Sciatic nerve (tissue), 2 donors: ENCODE results near the gene PPP1R16B. TPM values are rescaled to one million over a fixed set of nuclear protein-coding genes. Genes with fewer than 3 reads are reported as not detected.

Source experiments
- ATAC-seq: fragments of 200-7000 bp; cut with Tn5 transposase; one replicate; pipeline ENCODE4 v1.9.1; 2020; ENCODE audit warnings: mild to moderate bottlenecking, moderate library complexity
- DNase-seq: peaks from one replicate; pipeline ENCODE4 v3.0.0-alpha.2; 2020; ENCODE audit warnings: low spot score
- intact Hi-C: fragments of 100-400 bp; cut with DNase I; formaldehyde crosslinking; loops from one replicate; pipeline ENCODE4 v1.14.2; 2022
- total RNA-seq: library from RNA; stranded (reverse); fragmentation: NEBNext Ultra II Directional; extraction: Animal tissue kit (Norgen Biotek cat#: 25700); gene quantifications from one replicate; pipeline ENCODE4 v1.2.1, GENCODE V29; 2021
- donor health status: DM: no; HTN: no; CAD: no.
- donor health status: DM: no; HTN: no; CAD: no.

Gene PPP1R16B
- total RNA-seq, 1 donor from 2014 or later = 7.5 TPM

DNA sequence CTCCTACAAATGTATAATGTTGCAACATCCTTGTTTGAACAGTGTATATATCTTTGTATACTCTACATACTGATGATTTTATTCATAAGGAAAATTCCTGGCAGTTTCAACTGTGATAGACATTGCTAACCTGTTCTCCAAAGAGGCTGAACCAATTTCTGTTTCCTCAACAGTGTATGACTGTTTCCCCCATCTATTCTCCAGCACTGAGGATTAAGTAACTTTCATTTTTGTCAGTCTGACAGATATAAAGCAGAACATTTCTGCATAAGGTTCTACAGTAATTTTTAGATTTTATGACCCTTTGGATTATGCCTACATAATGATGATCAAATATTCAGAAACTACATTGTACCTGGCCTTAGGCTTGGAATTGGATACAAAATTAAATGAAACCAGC lies 9.9 kb downstream of the PPP1R16B start:
- ATAC-seq (no peak), DNase-seq (no peak)
- intact Hi-C loops = no loop called here

DNA sequence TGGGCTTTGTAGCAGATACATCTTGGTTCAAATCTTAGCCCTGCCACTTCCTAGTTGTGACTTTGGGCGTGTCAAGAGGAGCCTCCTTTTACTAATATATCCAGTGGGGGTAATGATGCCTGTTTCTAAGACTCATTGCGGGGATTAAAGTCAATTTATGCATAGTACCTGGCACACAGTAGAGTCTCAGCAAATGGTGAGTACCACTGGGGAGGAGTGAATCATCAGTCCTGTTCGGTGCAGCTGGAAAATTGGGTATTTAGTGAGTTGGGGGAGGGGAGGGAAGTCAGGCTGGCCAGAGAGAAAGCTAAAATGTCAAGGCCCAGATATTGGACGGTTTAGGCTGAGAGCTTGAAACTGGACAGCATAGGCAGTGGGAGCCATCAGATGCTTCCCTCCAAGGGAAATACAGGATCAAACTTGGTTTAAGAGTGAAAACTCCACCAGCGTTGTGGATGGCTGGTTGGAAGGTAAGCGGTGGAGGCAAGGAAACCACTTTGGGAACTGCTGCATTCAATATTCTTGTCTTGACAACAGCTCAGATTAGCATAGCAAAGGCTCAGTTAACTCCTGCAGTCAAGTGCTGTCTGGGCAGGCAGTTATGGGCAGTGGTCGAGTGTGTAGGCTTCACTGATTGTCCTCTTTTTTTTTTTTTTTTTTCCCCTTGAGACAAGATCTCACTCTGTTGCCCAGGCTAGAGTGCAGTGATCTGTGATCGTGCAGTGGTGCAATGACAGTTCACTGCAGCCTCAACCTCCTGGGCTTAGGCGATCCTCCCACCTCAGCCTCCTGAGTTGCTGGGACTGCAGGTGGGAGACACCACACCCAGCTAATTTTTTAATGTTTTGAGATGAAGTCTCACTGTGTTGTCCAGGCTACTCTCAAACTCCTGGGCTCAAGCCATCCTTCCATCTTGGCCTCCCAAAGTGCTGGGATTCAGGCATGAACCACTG lies 12.9 kb downstream of the PPP1R16B start:
- intact Hi-C loops = no loop called here
- DNase-seq = no peak
- no peak for ATAC-seq

DNA sequence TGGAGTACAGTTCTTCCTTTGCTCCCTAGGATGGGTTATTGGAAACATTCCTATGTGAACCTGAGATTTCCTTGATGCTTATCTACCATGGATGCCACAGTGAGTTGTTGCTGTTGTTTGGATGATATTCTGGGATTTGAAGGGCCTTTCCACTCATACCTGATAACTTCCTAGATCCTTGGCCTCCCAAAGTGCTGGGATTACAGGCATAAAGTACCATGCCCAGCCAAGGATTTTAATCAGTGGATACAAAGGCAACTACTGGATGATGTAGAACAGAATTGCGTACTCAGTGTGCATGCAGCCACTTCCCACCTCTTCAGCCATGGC lies 20.0 kb downstream of the PPP1R16B start:
- no peak for ATAC-seq
- intact Hi-C loops = no loop called here

DNA sequence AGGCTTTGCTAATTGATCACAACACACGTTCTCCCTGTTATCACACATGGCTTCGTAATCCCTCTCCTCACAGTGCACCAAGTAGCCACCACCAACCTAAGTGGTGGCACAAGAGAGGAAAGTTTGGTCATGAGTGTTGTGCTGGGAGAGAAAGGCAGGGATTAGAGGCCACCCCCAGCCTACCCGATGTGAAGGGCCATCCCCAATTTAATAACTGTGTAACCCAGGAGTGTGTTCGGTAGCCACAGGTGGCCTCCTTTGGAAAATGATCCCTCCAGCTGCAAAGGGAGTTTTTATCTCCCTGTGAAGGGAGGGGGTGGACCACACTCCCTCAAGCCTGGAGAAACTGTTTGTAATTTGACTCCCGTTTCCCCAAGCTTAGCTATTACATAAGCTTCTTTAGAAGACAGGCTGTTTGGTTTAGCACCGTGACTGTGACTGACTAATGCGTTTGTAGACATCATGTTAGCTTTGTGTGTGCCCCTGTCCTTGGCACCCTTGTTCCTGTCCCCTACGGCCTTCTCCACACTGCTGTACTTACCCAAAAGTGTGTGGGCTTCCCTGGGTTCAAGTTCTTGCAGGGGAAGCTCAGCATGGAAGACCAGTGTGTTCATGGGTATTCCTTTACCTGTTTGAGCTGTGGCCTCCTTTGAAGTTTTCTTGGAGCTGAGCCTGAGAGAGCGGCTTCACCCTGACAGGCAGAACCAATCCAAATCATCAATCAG lies 20.6 kb downstream of the PPP1R16B start:
- intact Hi-C loops = no loop called here
- ATAC-seq (no peak), DNase-seq (no peak)

More for the DNA sequence above, 20.0 kb downstream of the PPP1R16B start:
- no peak for DNase-seq

DNA sequence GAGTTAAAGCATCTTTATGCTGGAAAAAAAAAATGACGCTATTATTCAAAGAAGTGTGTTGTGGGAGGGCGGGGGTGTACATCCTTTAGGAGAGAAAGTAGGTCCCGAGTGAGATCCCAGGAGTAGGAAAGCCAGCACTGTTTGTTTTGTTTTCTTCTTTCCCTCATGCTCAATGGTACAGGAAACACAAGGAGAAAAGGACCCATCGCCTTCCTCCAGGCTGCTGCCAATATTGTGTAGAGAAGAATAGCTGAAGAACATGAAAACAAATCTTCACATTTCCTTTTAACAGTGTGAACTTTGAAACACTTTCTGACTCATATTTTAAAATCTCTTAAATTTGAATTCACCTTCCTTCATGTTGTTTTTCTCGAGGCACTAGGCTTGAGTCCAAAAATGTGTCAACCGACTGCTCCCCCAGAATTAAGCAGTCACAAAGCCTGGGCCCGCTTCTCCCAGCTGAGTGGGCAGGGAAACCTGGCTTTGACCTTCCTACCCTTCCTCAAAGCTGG lies 22.3 kb downstream of the PPP1R16B start:
- intact Hi-C loops = no loop called here
- ATAC-seq = no peak
- no peak for DNase-seq

DNA sequence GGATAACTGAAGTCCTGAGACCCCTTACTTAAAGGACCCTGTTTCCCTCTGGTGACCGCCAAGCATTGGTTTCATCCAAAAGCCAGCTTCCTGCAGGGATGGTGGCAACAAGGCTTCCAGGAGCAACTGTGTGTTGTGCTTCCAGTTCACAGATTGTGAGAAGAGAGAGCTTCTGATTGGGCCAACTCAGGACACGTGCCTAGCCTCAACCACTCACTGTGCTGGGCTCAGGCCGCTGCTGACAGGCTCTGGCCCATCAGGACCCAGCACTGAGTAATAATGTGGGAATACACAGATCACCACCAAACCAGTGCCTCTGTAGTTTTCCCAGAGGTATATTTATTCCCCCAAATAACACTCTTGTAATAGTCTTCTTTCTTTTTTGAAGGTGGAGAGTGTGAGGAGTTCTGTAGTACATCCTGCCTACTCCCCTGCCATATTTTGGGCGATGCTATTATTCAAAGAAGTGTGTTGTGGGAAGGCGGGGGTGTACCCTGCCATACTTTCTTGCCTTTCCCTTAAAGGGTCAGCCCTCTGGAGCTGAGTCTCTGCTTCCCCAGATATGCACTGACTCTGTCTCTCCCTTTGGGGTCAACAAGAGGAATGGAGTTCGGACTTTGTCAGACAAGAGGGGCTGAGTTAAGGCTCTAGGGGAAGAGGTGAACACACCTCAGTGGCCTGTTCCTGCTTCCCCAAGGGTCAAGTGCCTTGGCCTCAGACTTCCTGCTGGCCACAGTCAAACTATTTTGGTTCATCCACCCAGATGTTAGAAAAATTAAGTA lies 23.2 kb downstream of the PPP1R16B start:
- ATAC-seq (no peak), DNase-seq (no peak)
- intact Hi-C loops = no loop called here

DNA sequence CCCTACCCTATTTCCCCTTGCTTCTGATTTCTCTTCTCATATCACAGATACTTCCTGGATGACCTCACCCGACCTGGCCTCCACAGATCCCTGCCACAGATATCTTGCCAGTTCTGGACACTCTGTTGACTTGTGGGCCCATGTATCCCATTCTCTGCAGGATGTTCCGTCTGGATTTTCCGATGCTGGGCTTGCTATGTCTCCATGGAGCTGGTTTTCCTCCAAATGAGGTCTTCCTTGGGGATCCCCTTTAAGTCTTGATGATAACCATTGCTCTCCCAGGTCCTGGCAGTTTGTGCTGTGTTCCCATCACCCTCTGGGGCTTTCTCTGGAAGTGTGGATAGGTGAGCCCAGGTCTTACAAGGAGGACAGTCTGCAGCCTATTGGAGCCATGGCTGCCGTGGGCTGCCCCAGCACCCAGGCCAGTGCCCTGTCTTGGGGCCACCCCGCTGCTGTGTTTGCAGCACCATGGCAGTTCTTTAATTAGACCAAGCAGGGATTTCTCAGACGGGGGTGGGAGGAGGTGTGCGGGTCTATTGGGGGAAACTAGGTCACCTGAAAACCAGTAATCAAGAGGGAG lies 23.9 kb downstream of the PPP1R16B start:
- intact Hi-C loops = no loop called here
- DNase-seq = no peak
- ATAC-seq = no peak

DNA sequence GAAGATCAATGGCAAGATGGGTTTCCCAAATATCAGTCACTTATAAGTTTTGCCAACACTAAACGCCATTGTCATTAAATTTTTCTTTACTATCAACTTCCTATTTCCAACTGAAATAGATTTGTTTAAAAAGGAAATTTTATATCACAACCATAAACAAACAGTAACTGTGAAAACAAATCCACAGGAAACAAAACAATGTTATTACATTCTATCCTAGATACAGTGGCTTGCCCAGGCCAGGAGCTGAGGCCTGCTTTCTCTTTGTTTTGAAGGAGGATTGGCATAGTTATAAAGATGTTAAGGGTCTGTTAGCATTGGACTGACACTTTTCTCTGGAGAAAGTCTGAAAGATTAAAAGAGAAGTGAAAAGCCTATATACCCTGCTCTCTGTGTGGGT lies 24.9 kb downstream of the PPP1R16B start:
- no peak for DNase-seq
- intact Hi-C loops = no loop called here
- no peak for ATAC-seq

DNA sequence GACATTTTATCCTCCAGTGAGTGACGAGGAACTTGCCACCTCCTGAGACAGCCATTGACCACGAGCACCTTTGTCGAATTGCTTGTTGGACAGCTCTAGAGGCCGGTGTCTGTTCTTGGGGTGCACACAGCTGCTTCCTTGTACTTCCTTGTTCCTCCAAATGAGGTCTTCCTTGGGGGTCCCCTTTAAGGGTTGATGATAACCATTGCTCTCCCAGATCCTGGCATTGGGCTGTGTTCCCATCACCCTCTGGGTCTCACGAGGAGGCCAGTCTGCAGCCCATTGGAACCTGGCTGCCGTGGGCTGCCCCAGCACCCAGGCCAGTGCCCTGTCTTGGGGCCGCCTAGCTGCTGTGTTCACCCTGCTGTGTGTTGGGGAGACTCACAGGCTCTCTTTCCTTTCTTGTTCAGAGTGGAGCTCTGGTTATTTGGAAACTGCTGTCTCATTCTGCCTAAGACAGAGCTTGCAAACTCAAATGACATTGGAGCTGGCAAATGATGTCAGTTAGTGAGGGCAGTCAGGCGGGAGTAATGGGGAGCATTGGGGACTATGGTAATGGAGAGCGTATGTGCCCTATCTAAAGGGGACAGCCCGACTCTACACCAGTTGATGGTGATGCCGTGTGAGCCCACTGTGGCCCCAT lies 25.7 kb downstream of the PPP1R16B start:
- DNase-seq = no peak
- no peak for ATAC-seq
- intact Hi-C loops = no loop called here

DNA sequence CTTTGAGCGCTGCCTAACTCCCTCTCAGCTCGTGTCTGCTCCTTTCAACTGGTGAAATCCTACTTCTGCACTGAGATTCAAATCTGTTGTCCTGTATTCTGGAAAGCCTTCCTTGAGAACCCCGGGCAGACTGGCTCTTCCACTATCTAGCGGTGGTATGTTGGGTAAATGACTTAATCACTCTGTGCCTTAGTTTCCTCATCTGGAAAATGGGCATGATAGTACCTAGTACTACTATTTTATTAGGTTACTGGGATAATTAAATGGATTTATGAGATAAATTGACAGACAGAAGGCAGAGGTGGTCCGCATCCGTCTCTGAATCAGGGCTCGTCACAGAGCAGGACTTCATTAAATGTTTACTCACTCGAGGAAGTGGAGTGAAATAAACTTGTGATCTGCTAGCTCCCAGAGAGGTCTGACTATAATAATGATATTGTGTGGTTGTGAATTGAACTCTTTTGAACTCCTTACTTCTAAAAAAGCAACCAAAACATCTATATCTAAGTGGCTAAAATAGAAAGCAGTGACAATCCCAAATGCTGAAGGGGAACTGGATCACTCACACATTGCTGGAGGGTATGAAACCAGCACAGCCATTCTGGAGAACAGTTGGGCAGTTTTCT lies 26.6 kb downstream of the PPP1R16B start:
- DNase-seq (no peak), ATAC-seq (no peak)
- intact Hi-C loops = no loop called here

DNA sequence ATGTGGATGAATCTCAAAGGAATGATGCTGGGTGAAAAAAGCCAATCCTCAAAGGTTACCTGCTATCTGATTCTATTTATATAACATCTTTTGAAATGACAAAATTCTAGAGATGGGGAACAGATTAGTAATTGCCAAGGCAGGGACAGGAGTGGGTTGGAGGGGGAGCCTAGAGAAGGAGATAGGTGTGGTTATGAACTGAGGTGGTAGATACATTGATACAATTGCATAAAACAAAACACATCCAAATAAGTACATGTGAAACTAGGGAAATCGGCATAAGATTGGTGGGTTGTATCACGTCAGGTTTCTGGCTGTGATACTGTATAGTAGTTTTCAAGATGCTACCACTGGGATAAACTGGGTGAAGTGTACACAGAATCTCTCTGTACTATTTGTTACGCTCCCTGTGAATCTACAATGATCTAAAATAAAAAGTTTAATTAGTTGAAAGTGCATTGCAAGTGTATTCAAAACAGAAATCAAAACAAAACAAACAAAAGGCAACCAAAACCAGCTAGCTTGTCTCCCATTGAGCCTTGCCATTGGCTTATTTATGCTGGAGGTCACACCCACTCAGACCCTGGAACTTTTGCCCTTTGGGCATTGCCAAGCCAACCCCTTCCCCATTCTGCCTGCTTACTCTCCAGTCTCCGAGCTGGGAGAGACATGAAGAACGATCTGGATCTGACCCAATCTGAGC lies 27.8 kb downstream of the PPP1R16B start:
- DNase-seq = no peak
- intact Hi-C loops = no loop called here
- ATAC-seq = no peak

DNA sequence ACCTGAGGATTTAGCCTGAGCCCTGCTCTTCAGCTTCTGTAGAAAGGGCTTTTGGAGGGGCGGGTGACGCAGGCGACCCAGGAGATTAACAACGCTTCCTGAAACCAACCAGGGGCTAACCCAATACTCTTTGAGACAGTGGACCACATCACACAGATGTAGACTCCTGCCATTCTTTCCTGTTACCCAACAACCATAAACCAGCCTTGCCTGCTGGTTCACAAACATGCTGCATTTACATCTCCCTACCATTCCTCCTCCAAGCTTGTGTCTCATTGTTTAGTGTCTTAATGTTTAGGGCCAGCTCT lies 28.3 kb downstream of the PPP1R16B start:
- intact Hi-C loops = no loop called here
- ATAC-seq = no peak
- DNase-seq = no peak

DNA sequence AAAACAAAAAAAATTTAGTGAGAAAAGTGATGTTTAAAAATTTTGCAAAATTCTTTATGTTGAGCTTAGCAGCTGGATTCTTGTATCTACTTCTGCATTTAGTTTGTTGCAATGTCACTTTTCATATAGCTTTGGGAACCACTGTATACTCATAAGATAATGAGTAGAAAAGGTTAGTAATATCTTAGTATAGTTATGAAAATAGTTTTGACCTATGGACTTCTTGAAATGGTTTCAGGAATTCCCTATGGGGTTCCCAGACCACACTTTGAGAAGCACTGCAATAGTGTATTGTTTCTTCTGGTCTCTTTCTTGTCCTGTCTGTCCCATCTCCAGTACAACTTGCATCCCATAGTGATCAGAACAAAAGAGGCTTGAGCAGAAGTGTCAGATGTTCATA lies 29.4 kb downstream of the PPP1R16B start:
- intact Hi-C loops = no loop called here
- DNase-seq = no peak
- no peak for ATAC-seq

DNA sequence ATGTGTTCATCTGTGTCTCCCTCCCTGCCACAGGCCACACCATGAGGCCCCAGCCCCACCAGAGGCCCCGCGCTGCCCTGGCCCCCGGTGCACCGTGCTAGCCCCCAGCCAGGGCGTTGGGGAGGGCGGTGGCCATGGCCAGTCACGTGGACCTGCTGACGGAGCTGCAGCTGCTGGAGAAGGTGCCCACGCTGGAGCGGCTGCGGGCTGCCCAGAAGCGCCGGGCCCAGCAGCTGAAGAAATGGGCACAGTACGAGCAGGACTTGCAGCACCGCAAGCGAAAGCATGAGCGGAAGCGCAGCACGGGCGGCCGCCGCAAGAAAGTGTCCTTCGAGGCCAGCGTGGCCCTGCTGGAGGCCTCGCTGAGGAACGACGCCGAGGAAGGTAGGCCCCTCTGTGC lies 30.3 kb downstream of the PPP1R16B start:
- intact Hi-C loops = no loop called here
- ATAC-seq (no peak), DNase-seq (no peak)

DNA sequence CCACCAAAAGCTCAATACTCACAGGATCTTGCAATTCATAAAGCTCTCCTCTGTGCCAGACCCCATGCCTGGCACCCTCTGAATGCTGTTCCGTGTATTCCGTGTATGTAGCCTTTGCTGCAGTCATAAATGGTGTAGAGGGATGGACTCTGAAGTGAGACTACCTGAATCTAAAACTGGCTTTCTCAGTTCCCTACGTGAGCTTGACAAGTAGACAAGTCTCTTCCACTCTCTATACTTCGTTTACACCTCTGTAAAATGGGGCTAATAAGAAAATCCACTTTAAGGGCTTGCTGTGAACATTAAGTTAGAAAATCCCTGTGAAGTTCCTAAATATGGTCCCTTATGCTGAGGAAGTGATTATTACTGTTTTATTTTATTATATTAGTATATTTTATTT lies 31.5 kb downstream of the PPP1R16B start:
- ATAC-seq = no peak
- intact Hi-C loops = no loop called here
- no peak for DNase-seq

DNA sequence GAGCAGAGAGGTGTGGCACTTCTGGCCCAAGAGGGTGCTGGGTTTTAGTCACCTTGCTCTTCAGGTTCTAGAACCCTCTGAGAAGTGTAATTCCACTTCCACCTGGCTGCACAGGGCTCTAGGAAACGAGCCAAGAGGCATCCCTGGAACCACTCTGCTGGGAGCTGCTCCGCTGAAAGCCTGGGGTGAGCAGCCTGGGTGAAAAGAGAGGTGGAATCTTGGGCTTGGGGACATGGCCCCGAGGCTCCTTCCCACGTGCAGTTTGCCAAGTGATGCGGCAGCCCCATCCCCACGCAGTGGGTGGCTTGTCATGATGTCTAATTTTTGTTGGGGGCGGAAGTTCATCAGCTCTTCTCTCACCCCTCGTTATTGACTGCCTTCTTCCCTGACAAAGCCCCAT lies 32.8 kb downstream of the PPP1R16B start:
- DNase-seq = no peak
- intact Hi-C loops = no loop called here

DNA sequence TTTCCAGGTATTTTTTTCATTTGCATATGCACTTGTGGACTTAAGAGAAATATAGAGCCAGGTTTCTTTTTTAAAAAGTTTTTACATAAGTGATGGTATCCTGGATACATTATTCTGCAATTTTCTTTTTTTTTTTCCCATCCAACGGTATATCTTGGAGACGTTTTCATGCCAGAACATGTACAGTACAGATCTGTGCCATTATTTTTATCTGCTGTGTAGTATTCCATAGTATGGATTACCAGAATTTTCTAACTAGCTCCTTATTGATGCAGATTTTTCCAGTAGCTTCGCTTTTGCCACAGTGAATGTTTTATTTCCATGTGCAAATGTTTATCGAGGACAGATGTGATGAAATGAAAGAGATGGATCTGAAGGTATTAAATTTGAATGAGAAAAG lies 34.1 kb downstream of the PPP1R16B start:
- ATAC-seq (no peak), DNase-seq (no peak)
- intact Hi-C loops = no loop called here

More for the DNA sequence above, 32.8 kb downstream of the PPP1R16B start:
- no peak for ATAC-seq
